Mesenchymal stem cell (in vitro differentiated cells and primary cell): Measurements from ENCODE around the gene KLF5.

Experiments
- DNase-seq: peaks from one replicate; pipeline ENCODE4 v3.0.0-alpha.2; 2013
- H2AFZ ChIP-seq: one replicate; pipeline ENCODE4 v1.6.1; 2013; ENCODE audit warnings: low read depth, mild to moderate bottlenecking, control low read depth, inconsistent platforms, low read length, moderate library complexity
- H2AK5ac ChIP-seq: 2 replicates; pipeline ENCODE4 v1.6.1; 2013; ENCODE audit warnings: low read length, moderate library complexity, mild to moderate bottlenecking, inconsistent platforms; ENCODE audit not compliant: severe bottlenecking
- H2BK120ac ChIP-seq: one replicate; pipeline ENCODE4 v1.6.1; 2013; ENCODE audit warnings: low read depth, mild to moderate bottlenecking, inconsistent platforms, low read length, moderate library complexity
- H2BK12ac ChIP-seq, 2 experiments: one replicate each; pipeline ENCODE4 v1.6.1; 2013; ENCODE audit warnings: inconsistent platforms in 2 of 2, low read length in 2 of 2, mild to moderate bottlenecking in 2 of 2, moderate library complexity in 2 of 2, control low read depth in 1 of 2
- H2BK15ac ChIP-seq: one replicate; pipeline ENCODE4 v1.6.1; 2013; ENCODE audit warnings: mild to moderate bottlenecking, low read depth, inconsistent platforms; ENCODE audit not compliant: poor library complexity, severe bottlenecking
- H2BK5ac ChIP-seq: 2 replicates; pipeline ENCODE4 v1.6.1; 2013; ENCODE audit warnings: low read depth, mild to moderate bottlenecking, low read length, control low read depth, inconsistent platforms; ENCODE audit not compliant: poor library complexity, severe bottlenecking
- H3K14ac ChIP-seq, 2 experiments: one replicate each; pipeline ENCODE4 v1.6.1; 2013; ENCODE audit warnings: inconsistent platforms in 2 of 2, low read length in 2 of 2, control low read depth in 1 of 2, mild to moderate bottlenecking in 1 of 2, moderate library complexity in 1 of 2
- H3K18ac ChIP-seq, 2 experiments: one replicate each; pipeline ENCODE4 v1.6.1; 2013; ENCODE audit warnings: inconsistent platforms in 2 of 2, low read length in 2 of 2, control low read depth in 1 of 2, low read depth in 1 of 2, mild to moderate bottlenecking in 1 of 2
- H3K23ac ChIP-seq, 2 experiments: one replicate each; pipeline ENCODE4 v1.6.1; 2013; ENCODE audit warnings: inconsistent platforms in 2 of 2, low read length in 2 of 2, mild to moderate bottlenecking in 2 of 2, moderate library complexity in 2 of 2, control low read depth in 1 of 2
- H3K27ac ChIP-seq: 2 replicates; pipeline ENCODE4 v1.5.1; 2013; ENCODE audit warnings: mild to moderate bottlenecking, moderate library complexity, low read length, control low read depth, inconsistent platforms; ENCODE audit not compliant: poor library complexity, severe bottlenecking
- H3K27me3 ChIP-seq, 2 experiments: 2 replicates each; pipeline versions ENCODE4 v1.6.1 to v1.7.0; 2013; ENCODE audit warnings: low read length in 2 of 2, mild to moderate bottlenecking in 2 of 2, moderate library complexity in 2 of 2, control low read depth in 1 of 2, inconsistent platforms in 1 of 2; ENCODE audit not compliant: control insufficient read depth in 1 of 2, insufficient read depth in 1 of 2
- H3K36me3 ChIP-seq, 2 experiments: 2 replicates each; pipeline versions ENCODE4 v1.6.1 to v1.7.0; 2013; ENCODE audit warnings: low read length in 2 of 2, control low read depth in 1 of 2, inconsistent platforms in 1 of 2, low read depth in 1 of 2, mild to moderate bottlenecking in 1 of 2; ENCODE audit not compliant: insufficient read depth in 2 of 2, control insufficient read depth in 1 of 2
- H3K4ac ChIP-seq, 2 experiments: one replicate each; pipeline ENCODE4 v1.6.1; 2013; ENCODE audit warnings: inconsistent platforms in 2 of 2, low read length in 2 of 2, mild to moderate bottlenecking in 2 of 2, moderate library complexity in 2 of 2, control low read depth in 1 of 2, low read depth in 1 of 2
- H3K4me1 ChIP-seq: 2 replicates; pipeline ENCODE4 v1.6.1; 2013; ENCODE audit warnings: low read depth, low read length, control low read depth; ENCODE audit not compliant: control insufficient read depth, insufficient read depth
- H3K4me2 ChIP-seq: 2 replicates; pipeline ENCODE4 v1.6.1; 2013; ENCODE audit warnings: low read length, mild to moderate bottlenecking, inconsistent platforms; ENCODE audit not compliant: poor library complexity, severe bottlenecking
- H3K4me3 ChIP-seq, 2 experiments: 2 replicates each; pipeline versions ENCODE4 v1.5.1 to v1.7.0; 2013; ENCODE audit warnings: low read length in 2 of 2, mild to moderate bottlenecking in 2 of 2, control low read depth in 1 of 2, low read depth in 1 of 2; ENCODE audit not compliant: insufficient read depth in 1 of 2
- H3K79me1 ChIP-seq: replicated peaks from 2 replicates; pipeline ENCODE4 v1.6.1; 2013; ENCODE audit warnings: mild to moderate bottlenecking, control low read depth, low read length, inconsistent platforms; ENCODE audit not compliant: poor library complexity, severe bottlenecking
- H3K9ac ChIP-seq: 2 replicates; pipeline ENCODE4 v1.7.0; 2013; ENCODE audit warnings: mild to moderate bottlenecking, low read length, moderate library complexity
- H3K9me3 ChIP-seq: 2 replicates; pipeline ENCODE4 v1.7.0; 2013; ENCODE audit warnings: mild to moderate bottlenecking, low read length; ENCODE audit not compliant: control insufficient read depth
- H4K8ac ChIP-seq: one replicate; pipeline ENCODE4 v1.6.1; 2013; ENCODE audit warnings: inconsistent platforms, mild to moderate bottlenecking, low read length, moderate library complexity
- H4K91ac ChIP-seq: one replicate; pipeline ENCODE4 v1.6.1; 2013; ENCODE audit warnings: mild to moderate bottlenecking, low read length, inconsistent platforms
- WGBS: methylation state at CpG from one replicate; pipeline ENCODE4 v1.1.7; 2013; ENCODE audit warnings: mixed read lengths; 5-methylcytosine and 5-hydroxymethylcytosine counted together

KLF5 gene

DNA sequence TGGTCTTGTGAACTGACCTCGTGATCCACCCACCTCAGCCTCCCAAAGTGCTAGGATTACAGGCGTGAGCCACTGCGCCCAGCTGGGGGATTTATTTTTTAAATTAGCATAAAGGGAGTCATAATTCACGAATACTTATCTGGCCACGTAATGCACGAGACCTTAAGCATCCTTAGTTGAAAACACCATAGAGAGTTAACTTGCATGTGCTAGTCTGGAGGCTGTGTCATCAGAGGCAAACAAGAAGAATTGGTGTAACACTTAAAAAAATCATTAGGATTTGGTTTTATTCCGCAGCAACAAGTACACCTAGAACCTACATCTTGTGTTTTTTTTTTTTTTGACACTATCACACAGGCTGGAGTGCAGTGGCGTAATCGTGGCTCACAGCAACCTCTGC lies 19.1 kb downstream of the KLF5 start:
- H2BK15ac ChIP-seq, result no peak overlapping the region
- H4K8ac ChIP-seq, result no peak overlapping the region
- no peak overlapping the region for H3K4me2 ChIP-seq
- no peak overlapping the region for H4K91ac ChIP-seq
- no peak overlapping the region for H3K4ac ChIP-seq
- no peaks in the 10 kb centered on the region for H3K27me3 ChIP-seq
- H3K79me1 ChIP-seq, result peaks cover 2% of the 10 kb centered on the region
- no peak overlapping the region for H2AK5ac ChIP-seq
- no peak for DNase-seq
- H2AFZ ChIP-seq, result no peak overlapping the region
- no peak overlapping the region for H3K4me3 ChIP-seq
- H3K27ac ChIP-seq, result no peak overlapping the region
- peaks cover 0 to 3% of the 10 kb centered on the region in 2 experiments for H3K36me3 ChIP-seq
- H3K18ac ChIP-seq, result no peak overlapping the region
- no peak overlapping the region for H3K9ac ChIP-seq
- no peaks in the 10 kb centered on the region for H3K4me1 ChIP-seq
- H2BK5ac ChIP-seq, result no peak overlapping the region
- H2BK120ac ChIP-seq, result no peak overlapping the region
- H2BK12ac ChIP-seq, result no peak overlapping the region
- H3K14ac ChIP-seq, result no peak overlapping the region
- WGBS, result 94% methylated on average over 9 of the region's 9 CpGs
- no peak overlapping the region for H3K23ac ChIP-seq
- no peaks in the 10 kb centered on the region for H3K9me3 ChIP-seq

DNA sequence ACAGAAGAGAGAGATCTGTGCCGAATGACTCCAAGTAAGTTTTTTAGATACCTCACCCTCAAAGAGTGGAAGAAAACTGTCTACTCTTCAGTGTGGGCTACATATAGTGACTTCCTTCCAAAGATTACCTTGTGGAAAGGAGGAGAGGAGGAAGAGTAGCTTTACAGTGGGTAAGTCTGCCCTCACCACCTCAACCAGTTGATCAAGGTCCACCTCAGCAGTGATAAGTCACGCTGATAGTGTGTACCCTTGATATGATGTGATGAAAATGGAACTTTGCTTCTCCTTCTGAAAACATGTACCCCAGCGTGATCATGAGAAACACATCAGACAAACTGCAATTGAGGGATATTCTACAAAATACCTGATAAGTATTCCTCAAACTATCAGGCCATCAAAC lies 20.6 kb downstream of the KLF5 start:
- Histone ChIP-seq H3K14ac (no peak overlapping the region), H2BK15ac (no peak overlapping the region), H2BK120ac (no peak overlapping the region), H3K18ac (no peak overlapping the region), H3K79me1 (no peaks in the 10 kb centered on the region), H4K91ac (no peak overlapping the region), H3K27me3 (no peaks in the 10 kb centered on the region), H2AFZ (no peak overlapping the region), H3K27ac (no peak overlapping the region), H3K23ac (peak overlapping the region in 1 of 2 experiments; percentile 78), H3K4me2 (no peak overlapping the region), H3K9ac (no peak overlapping the region), H3K9me3 (no peaks in the 10 kb centered on the region), H2BK5ac (no peak overlapping the region), H3K36me3 (peaks cover 0 to 3% of the 10 kb centered on the region in 2 experiments), H2AK5ac (no peak overlapping the region), H3K4me3 (no peak overlapping the region), H3K4me1 (no peaks in the 10 kb centered on the region), H2BK12ac (no peak overlapping the region), H4K8ac (no peak overlapping the region), H3K4ac (no peak overlapping the region)
- 82% methylated on average over 2 of the region's 3 CpGs for WGBS
- DNase-seq, result no peak

DNA sequence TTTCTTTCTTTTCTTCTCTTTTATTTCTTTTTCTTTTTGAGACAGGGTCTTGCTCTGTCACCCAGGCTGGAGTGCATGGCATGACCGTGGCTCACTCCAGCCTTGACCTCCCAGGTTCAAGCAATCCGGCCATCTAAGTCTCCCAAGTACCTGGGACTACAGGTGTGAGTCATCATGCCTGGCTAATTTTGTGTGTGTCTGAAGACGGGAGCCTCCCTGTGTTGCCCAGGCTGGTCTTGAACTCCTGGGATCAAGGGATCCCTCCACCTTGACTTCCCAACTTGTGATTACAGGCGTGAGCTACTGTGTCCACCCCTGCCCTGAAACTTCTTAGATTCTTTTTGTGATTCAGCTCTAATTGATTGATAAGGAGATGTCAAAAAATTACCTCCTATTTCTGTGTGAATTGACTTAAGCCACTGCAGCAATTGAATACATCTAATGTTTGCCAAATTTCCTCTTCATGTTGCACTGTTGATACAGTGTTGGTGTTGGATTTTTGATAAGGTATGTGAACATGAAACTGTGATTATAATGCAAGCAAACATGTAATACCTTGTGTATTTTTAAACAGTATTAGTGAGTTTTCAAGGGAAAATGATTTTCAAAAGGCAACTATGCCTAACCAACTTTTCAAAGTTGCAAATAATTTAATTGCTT lies 22.6 kb downstream of the KLF5 start:
- no peak overlapping the region for H3K18ac ChIP-seq
- no peak overlapping the region for H3K23ac ChIP-seq
- H3K27me3 ChIP-seq, result no peaks in the 10 kb centered on the region
- H3K4ac ChIP-seq, result no peak overlapping the region
- no peaks in the 10 kb centered on the region for H3K4me1 ChIP-seq
- no peak overlapping the region for H4K91ac ChIP-seq
- no peak overlapping the region for H3K4me3 ChIP-seq
- H3K9ac ChIP-seq, result no peak overlapping the region
- no peaks in the 10 kb centered on the region for H3K36me3 ChIP-seq
- no peak overlapping the region for H2BK12ac ChIP-seq
- no peak overlapping the region for H3K27ac ChIP-seq
- no peak overlapping the region for H3K14ac ChIP-seq
- H2BK5ac ChIP-seq, result no peak overlapping the region
- 89% methylated on average over 2 of the region's 4 CpGs for WGBS
- no peaks in the 10 kb centered on the region for H3K9me3 ChIP-seq
- no peak for DNase-seq
- H3K79me1 ChIP-seq, result no peaks in the 10 kb centered on the region
- H3K4me2 ChIP-seq, result no peak overlapping the region
- H2AK5ac ChIP-seq, result no peak overlapping the region
- no peak overlapping the region for H2AFZ ChIP-seq
- H2BK15ac ChIP-seq, result no peak overlapping the region
- H4K8ac ChIP-seq, result no peak overlapping the region
- H2BK120ac ChIP-seq, result no peak overlapping the region

DNA sequence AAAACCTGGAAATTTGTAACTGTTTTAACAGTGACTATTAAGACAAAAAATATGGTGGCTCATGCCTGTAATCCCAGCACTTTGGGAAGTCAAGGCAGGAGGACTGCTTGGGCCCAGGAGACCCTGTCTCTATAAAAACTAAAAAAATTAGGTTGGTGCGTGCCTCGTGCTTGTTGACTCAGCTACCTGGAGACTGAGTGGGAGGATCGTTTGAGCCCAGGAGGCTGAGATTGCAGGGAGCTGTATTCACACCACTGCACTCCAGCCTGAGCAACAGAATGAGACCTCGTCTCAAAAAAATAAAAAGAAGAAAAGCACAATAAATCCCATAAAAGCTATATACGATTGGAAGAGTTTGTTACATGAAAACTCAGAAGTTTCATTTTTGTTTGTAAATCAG lies 23.7 kb downstream of the KLF5 start:
- Histone ChIP-seq H4K8ac (no peak overlapping the region), H3K14ac (no peak overlapping the region), H2BK12ac (no peak overlapping the region), H2BK15ac (no peak overlapping the region), H3K4me2 (no peak overlapping the region), H3K27ac (no peak overlapping the region), H3K9me3 (no peaks in the 10 kb centered on the region), H3K9ac (no peak overlapping the region), H3K18ac (no peak overlapping the region), H2AFZ (no peak overlapping the region), H3K36me3 (no peaks in the 10 kb centered on the region), H2BK5ac (no peak overlapping the region), H3K4ac (no peak overlapping the region), H3K27me3 (no peaks in the 10 kb centered on the region), H2AK5ac (no peak overlapping the region), H3K79me1 (no peaks in the 10 kb centered on the region), H2BK120ac (no peak overlapping the region), H4K91ac (no peak overlapping the region), H3K4me1 (no peaks in the 10 kb centered on the region), H3K23ac (no peak overlapping the region), H3K4me3 (no peak overlapping the region)
- DNase-seq, result no peak
- 59% methylated on average over 3 of the region's 5 CpGs for WGBS
